HEK293 (cell line): ENCODE results near the gene ZNF311.

Experiments
- CTCF ChIA-PET: fragments of 350-600 bp; formaldehyde crosslinking; extraction: SDS; loops from one replicate; lab custom pipeline; 2021; ENCODE audit warnings: antibody characterized with exemption; lab: Yijun Ruan, JAX
- POLR2A ChIA-PET: fragments of 300-600 bp; formaldehyde crosslinking; extraction: SDS; loops from one replicate; lab custom pipeline; 2020; ENCODE audit warnings: antibody characterized with exemption, inconsistent platforms; lab: Yijun Ruan, JAX
- H3K27ac ChIP-seq: fragments of 200-500 bp; sonication (Bioruptor generic); 2 replicates; pipeline ENCODE4 v1.5.1; 2014; ENCODE audit warnings: low read depth, low read length, control low read depth, inconsistent platforms; ENCODE audit errors: extremely low read depth
- H3K36me3 ChIP-seq, 2 experiments: fragments of 200-500 bp in 1 of 2; sonication (Bioruptor generic) in 1 of 2; 1 replicate in 1 of 2; 2 replicates in 1 of 2; pipeline ENCODE4 v1.5.1; 2014 to 2017; ENCODE audit warnings: inconsistent platforms in 2 of 2, low read length in 2 of 2; ENCODE audit not compliant: control insufficient read depth in 2 of 2, insufficient read depth in 1 of 2
- H3K4me1 ChIP-seq: fragments of 200-500 bp; sonication (Bioruptor generic); 2 replicates; pipeline ENCODE4 v1.5.1; 2014; ENCODE audit warnings: mild to moderate bottlenecking, low read length, inconsistent platforms; ENCODE audit not compliant: control insufficient read depth, insufficient read depth
- H3K4me3 ChIP-seq: 2 replicates; pipeline ENCODE4 v1.5.1; 2011; ENCODE audit warnings: low read depth, mild to moderate bottlenecking, control low read depth, low read length, moderate library complexity
- H3K9me3 ChIP-seq: fragments of 200-500 bp; sonication (Bioruptor generic); 2 replicates; pipeline ENCODE4 v1.5.1; 2014; ENCODE audit warnings: low read depth, low read length, inconsistent platforms; ENCODE audit not compliant: control insufficient read depth, insufficient read depth
- KLF16 ChIP-seq: fragments of 450-650 bp; formaldehyde crosslinking; IDR thresholded peaks from 2 replicates; pipeline ENCODE4 v1.5.1; 2017; ENCODE audit warnings: missing biosample characterization, missing genetic modification characterization
- KLF17 ChIP-seq: fragments of 450-650 bp; formaldehyde crosslinking; IDR thresholded peaks from 2 replicates; pipeline ENCODE4 v1.5.1; 2016; ENCODE audit warnings: missing biosample characterization, missing genetic modification characterization
- OSR2 ChIP-seq: fragments of 450-650 bp; formaldehyde crosslinking; IDR thresholded peaks from 2 replicates; pipeline ENCODE4 v1.5.1; 2016; ENCODE audit warnings: missing biosample characterization, missing genetic modification characterization
- YY1 ChIP-seq: fragments of 450-650 bp; formaldehyde crosslinking; IDR thresholded peaks from 2 replicates; pipeline ENCODE4 v1.5.1; 2018; ENCODE audit warnings: missing biosample characterization, missing genetic modification characterization
- ZBTB1 ChIP-seq: fragments of 450-650 bp; formaldehyde crosslinking; IDR thresholded peaks from 2 replicates; pipeline ENCODE4 v1.5.1; 2016; ENCODE audit warnings: missing biosample characterization, missing genetic modification characterization
- ZBTB17 ChIP-seq: fragments of 450-650 bp; formaldehyde crosslinking; IDR thresholded peaks from 2 replicates; pipeline ENCODE4 v1.5.1; 2016; ENCODE audit warnings: missing biosample characterization, missing genetic modification characterization
- ZFP3 ChIP-seq: fragments of 450-650 bp; formaldehyde crosslinking; IDR thresholded peaks from 2 replicates; pipeline ENCODE4 v1.5.1; 2016; ENCODE audit warnings: low read depth, missing biosample characterization, missing genetic modification characterization
- ZIC2 ChIP-seq: fragments of 450-650 bp; formaldehyde crosslinking; IDR thresholded peaks from 2 replicates; pipeline ENCODE4 v1.5.1; 2016; ENCODE audit warnings: missing biosample characterization, missing genetic modification characterization
- ZNF114 ChIP-seq: fragments of 450-650 bp; formaldehyde crosslinking; IDR thresholded peaks from 2 replicates; pipeline ENCODE4 v1.5.0; 2017; ENCODE audit warnings: missing biosample characterization, missing genetic modification characterization
- ZNF133 ChIP-seq: fragments of 450-650 bp; formaldehyde crosslinking; IDR thresholded peaks from 2 replicates; pipeline ENCODE4 v1.5.1; 2016; ENCODE audit warnings: missing biosample characterization, missing genetic modification characterization
- ZNF302 ChIP-seq: fragments of 450-650 bp; formaldehyde crosslinking; IDR thresholded peaks from 2 replicates; pipeline ENCODE4 v1.5.1; 2016; ENCODE audit warnings: missing biosample characterization, missing genetic modification characterization, low read depth
- ZNF501 ChIP-seq: fragments of 450-650 bp; formaldehyde crosslinking; IDR thresholded peaks from 2 replicates; pipeline ENCODE4 v1.5.1; 2016; ENCODE audit warnings: missing biosample characterization, missing genetic modification characterization
- ZNF548 ChIP-seq: fragments of 450-650 bp; formaldehyde crosslinking; IDR thresholded peaks from 2 replicates; pipeline ENCODE4 v1.5.1; 2016; ENCODE audit warnings: missing biosample characterization, missing genetic modification characterization
- ZNF677 ChIP-seq: fragments of 450-650 bp; IDR thresholded peaks from 2 replicates; pipeline ENCODE4 v1.5.0; 2018; ENCODE audit warnings: missing biosample characterization, mild to moderate bottlenecking, missing genetic modification characterization, moderate library complexity
- ZNF747 ChIP-seq: fragments of 450-650 bp; formaldehyde crosslinking; IDR thresholded peaks from 2 replicates; pipeline ENCODE4 v1.5.1; 2016; ENCODE audit warnings: missing biosample characterization, missing genetic modification characterization
- TF ChIP-seq, protein P1 (sequence below): fragments of 450-650 bp; IDR thresholded peaks from 2 replicates; pipeline ENCODE4 v1.5.1; 2018; ENCODE audit warnings: missing biosample characterization, mild to moderate bottlenecking, missing genetic modification characterization
- TF ChIP-seq, protein P2 (sequence below): fragments of 450-650 bp; formaldehyde crosslinking; IDR thresholded peaks from 2 replicates; pipeline ENCODE4 v1.5.1; 2016; ENCODE audit warnings: missing biosample characterization, missing genetic modification characterization
- TF ChIP-seq, protein P3 (sequence below): fragments of 450-650 bp; formaldehyde crosslinking; IDR thresholded peaks from 2 replicates; pipeline ENCODE4 v1.5.1; 2016; ENCODE audit warnings: missing biosample characterization, missing genetic modification characterization
- TF ChIP-seq, protein P4 (sequence below): fragments of 450-650 bp; formaldehyde crosslinking; IDR thresholded peaks from 2 replicates; pipeline ENCODE4 v1.5.1; 2016; ENCODE audit warnings: missing biosample characterization, missing genetic modification characterization

The ZNF311 gene

DNA sequence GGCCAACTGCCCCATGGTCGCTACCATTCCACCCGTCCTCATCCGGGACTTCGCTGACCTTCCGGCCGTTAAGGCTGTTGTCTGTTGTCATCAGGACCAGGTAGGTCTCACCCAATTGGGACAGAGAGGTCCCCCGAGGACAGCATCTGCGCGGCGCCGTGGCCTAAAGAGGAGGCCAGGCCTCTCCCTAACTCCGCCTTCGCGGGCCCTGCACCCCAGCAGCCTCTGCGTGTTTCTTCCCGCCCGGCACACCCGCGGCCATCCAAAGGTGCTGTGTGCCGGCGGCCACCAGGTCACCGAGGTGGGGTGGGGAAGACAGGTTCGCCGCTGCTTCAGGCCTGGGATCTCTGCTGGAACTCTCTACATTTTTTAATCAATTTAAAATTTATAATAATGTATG, 30.8 kb upstream of the ZNF311 start:
- POLR2A ChIA-PET: no interaction called here

GRCh38 chr6:29028821-29029220, 23.7 kb upstream of the ZNF311 start:
- TF ChIP-seq ZNF302 (tag by site-specific recombination) (no peak), ZFP3 (tag by site-specific recombination) (no peak), ZNF747 (tag by site-specific recombination) (no peak), ZNF501 (tag by site-specific recombination) (no peak), ZBTB1 (no peak), ZNF114 (tag by site-specific recombination) (no peak), YY1 (no peak), OSR2 (tag by site-specific recombination) (no peak), ZNF133 (no peak), KLF17 (tag by site-specific recombination) (no peak), ZBTB17 (no peak), KLF16 (tag by site-specific recombination) (no peak), ZNF677 (no peak)
- TF ChIP-seq, protein P1, sequence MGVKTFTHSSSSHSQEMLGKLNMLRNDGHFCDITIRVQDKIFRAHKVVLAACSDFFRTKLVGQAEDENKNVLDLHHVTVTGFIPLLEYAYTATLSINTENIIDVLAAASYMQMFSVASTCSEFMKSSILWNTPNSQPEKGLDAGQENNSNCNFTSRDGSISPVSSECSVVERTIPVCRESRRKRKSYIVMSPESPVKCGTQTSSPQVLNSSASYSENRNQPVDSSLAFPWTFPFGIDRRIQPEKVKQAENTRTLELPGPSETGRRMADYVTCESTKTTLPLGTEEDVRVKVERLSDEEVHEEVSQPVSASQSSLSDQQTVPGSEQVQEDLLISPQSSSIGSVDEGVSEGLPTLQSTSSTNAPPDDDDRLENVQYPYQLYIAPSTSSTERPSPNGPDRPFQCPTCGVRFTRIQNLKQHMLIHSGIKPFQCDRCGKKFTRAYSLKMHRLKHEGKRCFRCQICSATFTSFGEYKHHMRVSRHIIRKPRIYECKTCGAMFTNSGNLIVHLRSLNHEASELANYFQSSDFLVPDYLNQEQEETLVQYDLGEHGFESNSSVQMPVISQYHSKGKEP (tag by site-specific recombination): no peak
- TF ChIP-seq, protein P2, sequence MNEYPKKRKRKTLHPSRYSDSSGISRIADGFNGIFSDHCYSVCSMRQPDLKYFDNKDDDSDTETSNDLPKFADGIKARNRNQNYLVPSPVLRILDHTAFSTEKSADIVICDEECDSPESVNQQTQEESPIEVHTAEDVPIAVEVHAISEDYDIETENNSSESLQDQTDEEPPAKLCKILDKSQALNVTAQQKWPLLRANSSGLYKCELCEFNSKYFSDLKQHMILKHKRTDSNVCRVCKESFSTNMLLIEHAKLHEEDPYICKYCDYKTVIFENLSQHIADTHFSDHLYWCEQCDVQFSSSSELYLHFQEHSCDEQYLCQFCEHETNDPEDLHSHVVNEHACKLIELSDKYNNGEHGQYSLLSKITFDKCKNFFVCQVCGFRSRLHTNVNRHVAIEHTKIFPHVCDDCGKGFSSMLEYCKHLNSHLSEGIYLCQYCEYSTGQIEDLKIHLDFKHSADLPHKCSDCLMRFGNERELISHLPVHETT (tag by site-specific recombination): no peak
- Histone ChIP-seq H3K27ac (no peak overlapping the region), H3K9me3 (no peaks in the 10 kb centered on the region), H3K4me3 (no peak overlapping the region), H3K4me1 (no peaks in the 10 kb centered on the region), H3K36me3 (no peaks in the 10 kb centered on the region)
- ChIA-PET POLR2A (no interaction called here), CTCF (interaction anchor here (2.7 kb wide), 1 partner anchor 13 kb away, joined by 8 read pairs; no protein-coding TSS in a partner anchor)

More for the DNA sequence above, 30.8 kb upstream of the ZNF311 start:
- CTCF ChIA-PET: no interaction called here
- H3K4me1 ChIP-seq: no peaks in the 10 kb centered on the region
- TF ChIP-seq, protein P3, sequence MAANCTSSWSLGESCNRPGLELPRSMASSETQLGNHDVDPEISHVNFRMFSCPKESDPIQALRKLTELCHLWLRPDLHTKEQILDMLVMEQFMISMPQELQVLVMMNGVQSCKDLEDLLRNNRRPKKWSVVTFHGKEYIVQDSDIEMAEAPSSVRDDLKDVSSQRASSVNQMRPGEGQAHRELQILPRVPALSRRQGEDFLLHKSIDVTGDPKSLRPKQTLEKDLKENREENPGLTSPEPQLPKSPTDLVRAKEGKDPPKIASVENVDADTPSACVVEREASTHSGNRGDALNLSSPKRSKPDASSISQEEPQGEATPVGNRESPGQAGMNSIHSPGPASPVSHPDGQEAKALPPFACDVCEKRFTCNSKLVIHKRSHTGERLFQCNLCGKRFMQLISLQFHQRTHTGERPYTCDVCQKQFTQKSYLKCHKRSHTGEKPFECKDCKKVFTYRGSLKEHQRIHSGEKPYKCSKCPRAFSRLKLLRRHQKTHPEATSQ (tag by site-specific recombination): no peak
- TF ChIP-seq ZNF114 (tag by site-specific recombination): no peak
- TF ChIP-seq, protein P4, sequence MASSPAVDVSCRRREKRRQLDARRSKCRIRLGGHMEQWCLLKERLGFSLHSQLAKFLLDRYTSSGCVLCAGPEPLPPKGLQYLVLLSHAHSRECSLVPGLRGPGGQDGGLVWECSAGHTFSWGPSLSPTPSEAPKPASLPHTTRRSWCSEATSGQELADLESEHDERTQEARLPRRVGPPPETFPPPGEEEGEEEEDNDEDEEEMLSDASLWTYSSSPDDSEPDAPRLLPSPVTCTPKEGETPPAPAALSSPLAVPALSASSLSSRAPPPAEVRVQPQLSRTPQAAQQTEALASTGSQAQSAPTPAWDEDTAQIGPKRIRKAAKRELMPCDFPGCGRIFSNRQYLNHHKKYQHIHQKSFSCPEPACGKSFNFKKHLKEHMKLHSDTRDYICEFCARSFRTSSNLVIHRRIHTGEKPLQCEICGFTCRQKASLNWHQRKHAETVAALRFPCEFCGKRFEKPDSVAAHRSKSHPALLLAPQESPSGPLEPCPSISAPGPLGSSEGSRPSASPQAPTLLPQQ (tag by site-specific recombination): no peak
- no peak for TF ChIP-seq ZNF548 (tag by site-specific recombination)
- TF ChIP-seq ZIC2 (tag by site-specific recombination): no peak
- TF ChIP-seq, all 188 proteins: peak for 0
- no peak overlapping the region for H3K27ac ChIP-seq
- H3K4me3 ChIP-seq: no peak overlapping the region
- H3K36me3 ChIP-seq: no peaks in the 10 kb centered on the region
- H3K9me3 ChIP-seq: no peaks in the 10 kb centered on the region
